Keratinocyte (primary cell): ENCODE results near the gene MRGPRX2. TPM values are rescaled to one million over a fixed set of nuclear protein-coding genes. Genes with fewer than 3 reads are reported as not detected.

Experiments
- DNase-seq: peaks from one replicate; pipeline ENCODE4 v3.0.0-alpha.2; 2011; ENCODE audit warnings: low read depth, missing footprints, low spot score
- FAIRE-seq: peaks from 2 replicates; lab custom pipeline; 2011; peaks lifted over from hg19 to GRCh38; lab: Jason Lieb, UNC
- H2AFZ ChIP-seq: 2 replicates; pipeline ENCODE4 v1.6.0; 2012; ENCODE audit warnings: low read length, control low read depth, inconsistent platforms; ENCODE audit not compliant: control insufficient read depth
- H3K27ac ChIP-seq: 2 replicates; pipeline ENCODE4 v1.5.1; 2011; ENCODE audit warnings: low read length; ENCODE audit not compliant: control insufficient read depth, insufficient read depth
- H3K27me3 ChIP-seq: 3 replicates; pipeline ENCODE4 v1.6.0; 2011; ENCODE audit warnings: low read length; ENCODE audit not compliant: control insufficient read depth, insufficient read depth; ENCODE audit errors: extremely low read depth
- H3K36me3 ChIP-seq, 2 experiments: 2 replicates in 1 of 2; 3 replicates in 1 of 2; pipeline ENCODE4 v1.5.1; 2011; ENCODE audit warnings: low read length in 2 of 2, mild to moderate bottlenecking in 1 of 2; ENCODE audit not compliant: control insufficient read depth in 2 of 2, insufficient read depth in 2 of 2; ENCODE audit errors: extremely low read depth in 1 of 2
- H3K4me1 ChIP-seq: 3 replicates; pipeline ENCODE4 v1.5.1; 2011; ENCODE audit warnings: low read length; ENCODE audit not compliant: control insufficient read depth, insufficient read depth; ENCODE audit errors: extremely low read depth
- H3K4me2 ChIP-seq: 3 replicates; pipeline ENCODE4 v1.6.0; 2011; ENCODE audit warnings: low read depth, low read length; ENCODE audit not compliant: control insufficient read depth, insufficient read depth; ENCODE audit errors: extremely low read depth
- H3K4me3 ChIP-seq, 3 experiments: fragments of 200-600 bp in 1 of 3; sonication (generic) in 1 of 3; 2 replicates in 2 of 3; 3 replicates in 1 of 3; pipeline ENCODE4 v1.5.1; 2011 to 2016; ENCODE audit warnings: low read length in 3 of 3, mild to moderate bottlenecking in 3 of 3, control low read depth in 2 of 3, inconsistent platforms in 1 of 3, low read depth in 1 of 3, mixed read lengths in 1 of 3, mixed run types in 1 of 3, moderate library complexity in 1 of 3; ENCODE audit not compliant: control insufficient read depth in 2 of 3, insufficient read depth in 2 of 3; ENCODE audit errors: extremely low read depth in 1 of 3
- H3K79me2 ChIP-seq: 2 replicates; pipeline ENCODE4 v1.6.0; 2012; ENCODE audit warnings: low read length; ENCODE audit not compliant: control insufficient read depth, insufficient read depth
- H3K9ac ChIP-seq: 3 replicates; pipeline ENCODE4 v1.6.0; 2011; ENCODE audit warnings: low read length; ENCODE audit not compliant: control insufficient read depth, insufficient read depth; ENCODE audit errors: extremely low read depth
- H3K9me1 ChIP-seq: 3 replicates; pipeline ENCODE4 v1.6.0; 2011; ENCODE audit warnings: low read length; ENCODE audit not compliant: control insufficient read depth, insufficient read depth; ENCODE audit errors: extremely low read depth
- H3K9me3 ChIP-seq: 2 replicates; pipeline ENCODE4 v1.5.1; 2012; ENCODE audit warnings: low read depth, low read length; ENCODE audit not compliant: control insufficient read depth
- H4K20me1 ChIP-seq: 3 replicates; pipeline ENCODE4 v1.6.0; 2011; ENCODE audit warnings: low read length; ENCODE audit not compliant: control insufficient read depth, insufficient read depth; ENCODE audit errors: extremely low read depth
- CTCF ChIP-seq, 3 experiments: IDR thresholded peaks in 1 of 3; conservative IDR thresholded peaks in 1 of 3; optimal IDR thresholded peaks in 1 of 3; 2 replicates in 2 of 3; 3 replicates in 1 of 3; pipeline versions ENCODE3 to v1.5.1; 2011; ENCODE audit warnings: low read length in 3 of 3, mild to moderate bottlenecking in 3 of 3, moderate library complexity in 2 of 3, control low read depth in 1 of 3, inconsistent platforms in 1 of 3; ENCODE audit not compliant: insufficient read depth in 2 of 3; ENCODE audit errors: extremely low read depth in 1 of 3
- EZH2 ChIP-seq: IDR thresholded peaks from one replicate; pipeline ENCODE4 v1.6.1; 2012; ENCODE audit warnings: inconsistent platforms, mild to moderate bottlenecking, low read length, moderate library complexity
- dilution Hi-C: fragments of 300-500 bp; cut with MboI; formaldehyde crosslinking; loops from one replicate; pipeline ENCODE4 v1.7.0; 2020; ENCODE audit warnings: low sequenced_read_pairs; ENCODE audit not compliant: extremely low pct_ligation_motif_present
- polyA plus RNA-seq, 5 experiments: library from polyadenylated mRNA; depleted of rRNA in 3 of 5; stranded (reverse) in 3 of 5; stranded (forward) in 1 of 5; unstranded in 1 of 5; fragments of >200 nt; gene quantifications; 1 replicate in 1 of 5; 2 replicates in 3 of 5; 3 replicates in 1 of 5; pipeline versions ENCODE4 v1.2.1 to v1.2.3, GENCODE V29; 2011 to 2012; ENCODE audit warnings: missing spikeins in 2 of 5, low read depth in 1 of 5, low replicate concordance in 1 of 5

Gene MRGPRX2
- polyA plus RNA-seq, 1 donor (not counting 4 experiments of a cell fraction or from before 2014, with no cell fraction given): not detected

DNA sequence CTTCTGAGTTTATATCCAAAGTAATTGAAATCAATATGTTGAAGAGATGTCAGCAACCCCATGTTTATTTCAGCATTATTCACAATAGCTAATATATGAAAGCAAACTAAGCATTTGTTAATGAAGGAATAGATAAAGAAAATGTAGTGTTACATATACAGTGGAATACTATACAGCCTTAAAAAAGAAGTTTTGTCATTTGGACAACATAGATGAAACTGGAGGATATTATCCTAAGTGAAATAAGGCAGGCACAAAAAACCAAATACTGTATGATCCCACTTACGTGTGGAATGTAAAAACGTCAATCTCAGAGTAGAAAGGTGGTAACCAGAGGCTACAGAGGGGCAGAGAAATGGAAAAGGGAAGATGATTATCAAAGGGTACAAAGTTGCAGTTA, 10.2 kb downstream of the MRGPRX2 start:
- no peak overlapping the region for H2AFZ ChIP-seq
- no peaks in the 10 kb centered on the region for H3K27me3 ChIP-seq
- no peaks in the 10 kb centered on the region for H4K20me1 ChIP-seq
- dilution Hi-C loops: no loop called here
- no peak overlapping the region for H3K27ac ChIP-seq
- no peaks in the 10 kb centered on the region for H3K79me2 ChIP-seq
- no peak overlapping the region for H3K9ac ChIP-seq
- no peak overlapping the region for H3K4me3 ChIP-seq
- FAIRE-seq (no peak), DNase-seq (no peak)
- TF ChIP-seq EZH2: no peak
- no peak for TF ChIP-seq CTCF (optimal IDR thresholded peaks at IDR 0.05 in 1 of 3, IDR thresholded peaks at IDR 0.05 in 1 of 3, conservative IDR thresholded peaks at IDR 0.05 in 1 of 3; ENCODE audit: extremely low read depth in 1 of 3, insufficient read depth in 2 of 3, low read length in 3 of 3)
- no peaks in the 10 kb centered on the region for H3K9me1 ChIP-seq
- no peak overlapping the region for H3K4me2 ChIP-seq
- H3K9me3 ChIP-seq: no peaks in the 10 kb centered on the region
- no peaks in the 10 kb centered on the region for H3K36me3 ChIP-seq
- H3K4me1 ChIP-seq: no peaks in the 10 kb centered on the region

DNA sequence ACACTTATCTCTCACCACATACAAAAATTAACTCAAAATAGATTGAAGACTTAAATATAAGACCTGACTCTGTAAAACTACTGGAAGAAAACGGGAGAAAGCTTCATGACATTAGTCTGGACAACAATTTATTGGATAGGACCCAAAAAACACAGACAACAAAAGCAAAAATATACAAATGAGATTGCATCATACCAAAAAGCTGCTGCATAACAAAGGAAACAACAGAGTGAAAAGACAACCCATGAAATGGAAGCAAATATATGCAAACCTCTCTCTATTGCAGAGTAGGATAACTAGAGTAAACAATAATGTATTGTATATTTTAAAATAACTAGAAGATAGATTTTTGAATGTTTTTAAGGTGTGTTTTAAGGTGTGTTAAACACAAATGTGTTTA, 11.2 kb downstream of the MRGPRX2 start:
- Histone ChIP-seq H3K4me2 (no peak overlapping the region), H3K4me3 (no peak overlapping the region), H3K9me1 (no peaks in the 10 kb centered on the region), H3K36me3 (no peaks in the 10 kb centered on the region), H2AFZ (no peak overlapping the region), H3K27ac (no peak overlapping the region), H3K27me3 (no peaks in the 10 kb centered on the region), H3K4me1 (no peaks in the 10 kb centered on the region), H3K9me3 (no peaks in the 10 kb centered on the region), H4K20me1 (no peaks in the 10 kb centered on the region), H3K9ac (no peak overlapping the region), H3K79me2 (no peaks in the 10 kb centered on the region)
- no peak for TF ChIP-seq CTCF (optimal IDR thresholded peaks at IDR 0.05 in 1 of 3, IDR thresholded peaks at IDR 0.05 in 1 of 3, conservative IDR thresholded peaks at IDR 0.05 in 1 of 3; ENCODE audit: extremely low read depth in 1 of 3, insufficient read depth in 2 of 3, low read length in 3 of 3)
- TF ChIP-seq EZH2: no peak
- DNase-seq (no peak), FAIRE-seq (no peak)
- dilution Hi-C loops: no loop called here
